Breast epithelium (tissue), 4 donors: ENCODE measurements around the gene ISLR. TPM values are rescaled to one million over a fixed set of nuclear protein-coding genes. Genes with fewer than 3 reads are reported as not detected.

Experiments
- DNase-seq, 2 donors: peaks; one replicate each; pipeline ENCODE4 v3.0.0-alpha.2; 2019; ENCODE audit warnings: low spot score in 2 of 2
- H3K27ac ChIP-seq, 2 donors: fragments of 200-600 bp; sonication (generic) in 1 of 2; one replicate each; pipeline ENCODE4 v1.5.1; 2016 to 2019; ENCODE audit warnings: mild to moderate bottlenecking in 1 of 2
- H3K27me3 ChIP-seq, 2 donors: fragments of 200-600 bp; sonication (generic) in 1 of 2; one replicate each; pipeline versions ENCODE4 v1.5.1 to v1.6.0; 2017 to 2019; ENCODE audit warnings: control low read depth in 1 of 2, mild to moderate bottlenecking in 1 of 2
- H3K36me3 ChIP-seq: fragments of 200-600 bp; one replicate; pipeline ENCODE4 v1.5.1; 2019
- H3K4me1 ChIP-seq, 2 donors: fragments of 200-600 bp; sonication (generic); one replicate each; pipeline ENCODE4 v1.5.1; 2016 to 2019; ENCODE audit warnings: control low read depth in 1 of 2
- H3K4me3 ChIP-seq, 3 donors: fragments of 200-600 bp; sonication (generic); 1 replicate in 2 of 3; 2 replicates in 1 of 3; pipeline ENCODE4 v1.5.1; 2016 to 2019; ENCODE audit warnings: mild to moderate bottlenecking in 3 of 3, moderate library complexity in 2 of 3
- H3K9me3 ChIP-seq, 2 donors: fragments of 200-600 bp; sonication (generic) in 1 of 2; one replicate each; pipeline ENCODE4 v1.5.1; 2016 to 2019; ENCODE audit warnings: control low read depth in 1 of 2
- CTCF ChIP-seq, 3 donors: fragments of 450-650 bp; IDR thresholded peaks; one replicate each; pipeline ENCODE4 v1.5.1; 2016 to 2017; ENCODE audit warnings: antibody characterized with exemption in 3 of 3, mild to moderate bottlenecking in 3 of 3, moderate library complexity in 3 of 3
- POLR2A ChIP-seq: fragments of 450-650 bp; IDR thresholded peaks from one replicate; pipeline ENCODE4 v1.6.1; 2016; ENCODE audit warnings: antibody characterized with exemption, mild to moderate bottlenecking, moderate library complexity
- POLR2AphosphoS5 ChIP-seq, 3 donors: sonication (generic); formaldehyde crosslinking; IDR thresholded peaks; one replicate each; pipeline ENCODE4 v1.6.1; 2017; ENCODE audit warnings: antibody characterized with exemption in 3 of 3
- intact Hi-C: fragments of 100-400 bp; cut with DNase I; formaldehyde crosslinking; loops from one replicate; pipeline ENCODE4 v1.15.1; 2023; ENCODE audit warnings: low total_unique reads
- total RNA-seq, 3 donors: library from RNA; depleted of rRNA; stranded (reverse); fragments of >200 nt; gene quantifications; one replicate each; pipeline ENCODE4 v1.1.0, GENCODE V29; 2016

The ISLR gene
- total RNA-seq, 3 donors from 2014 or later: 49.2 to 88.0 (median 71.8) TPM

- no peaks in the 10 kb centered on the region for H3K9me3 ChIP-seq
- DNase-seq: peak in 1 of 2 donors; percentile 35
- H3K4me3 ChIP-seq: peak overlapping the region; percentile 43 to 68 (median 56)
- peaks cover 19 to 28% of the 10 kb centered on the region in 2 donors for H3K4me1 ChIP-seq
- no peaks in the 10 kb centered on the region for H3K36me3 ChIP-seq
- intact Hi-C loops: no loop called here
- no peaks in the 10 kb centered on the region for H3K27me3 ChIP-seq
- no peak for TF ChIP-seq POLR2AphosphoS5 (IDR thresholded peaks at IDR 0.05)
- TF ChIP-seq CTCF (IDR thresholded peaks at IDR 0.05): no peak
- TF ChIP-seq POLR2A: no peak
- H3K27ac ChIP-seq: peak overlapping the region; percentile 88 to 95
Measured at GRCh38 chr15:74174219-74174957, 878 bp downstream of the ISLR start.

GRCh38 chr15:74174958-74175253, 1.4 kb downstream of the ISLR start:
- peak overlapping the region; percentile 43 to 68 (median 56) for H3K4me3 ChIP-seq
- H3K9me3 ChIP-seq: no peaks in the 10 kb centered on the region
- H3K36me3 ChIP-seq: no peaks in the 10 kb centered on the region
- peaks cover 24 to 32% of the 10 kb centered on the region in 2 donors for H3K4me1 ChIP-seq
- TF ChIP-seq POLR2AphosphoS5 (IDR thresholded peaks at IDR 0.05) (no peak), POLR2A (no peak), CTCF (IDR thresholded peaks at IDR 0.05) (no peak)
- DNase-seq: peak in 1 of 2 donors; percentile 12
- H3K27ac ChIP-seq: peak overlapping the region; percentile 88 to 95
- intact Hi-C loops: no loop called here
- H3K27me3 ChIP-seq: no peaks in the 10 kb centered on the region

GRCh38 chr15:74175271-74176191, 2.0 kb downstream of the ISLR start:
- H3K4me1 ChIP-seq: peaks cover 30 to 36% of the 10 kb centered on the region in 2 donors
- intact Hi-C loops: no loop called here
- peak in 1 of 2 donors; percentile 15 for DNase-seq
- TF ChIP-seq CTCF (IDR thresholded peaks at IDR 0.05): no peak
- no peak for TF ChIP-seq POLR2A
- no peak for TF ChIP-seq POLR2AphosphoS5 (IDR thresholded peaks at IDR 0.05)
- H3K27me3 ChIP-seq: no peaks in the 10 kb centered on the region
- H3K4me3 ChIP-seq: peak overlapping the region; percentile 43 to 68 (median 56)
- no peaks in the 10 kb centered on the region for H3K9me3 ChIP-seq
- no peaks in the 10 kb centered on the region for H3K36me3 ChIP-seq
- peak overlapping the region; percentile 88 to 95 for H3K27ac ChIP-seq

GRCh38 chr15:74176262-74177214, 3.0 kb downstream of the ISLR start:
- no peaks in the 10 kb centered on the region for H3K27me3 ChIP-seq
- DNase-seq: peak in 1 of 2 donors; percentile 15
- no peaks in the 10 kb centered on the region for H3K36me3 ChIP-seq
- peaks cover 30 to 36% of the 10 kb centered on the region in 2 donors for H3K4me1 ChIP-seq
- peak overlapping the region in 2 of 3 donors; percentile 56 to 68 for H3K4me3 ChIP-seq
- H3K27ac ChIP-seq: peak overlapping the region; percentile 88 to 93
- no peak for TF ChIP-seq POLR2AphosphoS5 (IDR thresholded peaks at IDR 0.05)
- no peak for TF ChIP-seq POLR2A
- no peak for TF ChIP-seq CTCF (IDR thresholded peaks at IDR 0.05)
- no peaks in the 10 kb centered on the region for H3K9me3 ChIP-seq
- intact Hi-C loops: no loop called here
